Heart right ventricle (tissue), 16 donors: Measurements from ENCODE around the gene OCA2. TPM values are rescaled to one million over a fixed set of nuclear protein-coding genes. Genes with fewer than 3 reads are reported as not detected.

Source experiments
- ATAC-seq, 8 donors: fragments of 200-7000 bp; cut with Tn5 transposase; one replicate each; pipeline ENCODE4 v1.9.1; 2020; ENCODE audit warnings: mild to moderate bottlenecking in 8 of 8, moderate library complexity in 8 of 8, moderate number of reproducible peaks in 1 of 8
- DNase-seq, 2 donors: peaks; one replicate each; pipeline ENCODE4 v3.0.0-alpha.2; 2020
- H3K27ac ChIP-seq, 10 donors: fragments of 200-600 bp; sonication (generic) in 2 of 10; one replicate each; pipeline versions ENCODE4 v1.5.0 to v1.8.0; 2020 to 2022; ENCODE audit warnings: mild to moderate bottlenecking in 3 of 10
- H3K27me3 ChIP-seq, 7 donors: fragments of 200-600 bp; one replicate each; pipeline ENCODE4 v1.8.0; 2021 to 2022; ENCODE audit warnings: mild to moderate bottlenecking in 2 of 7
- H3K36me3 ChIP-seq, 9 donors: fragments of 200-600 bp; sonication (generic) in 1 of 9; one replicate each; pipeline versions ENCODE4 v1.5.0 to v1.8.0; 2020 to 2022; ENCODE audit warnings: mild to moderate bottlenecking in 2 of 9
- H3K4me1 ChIP-seq, 9 donors: fragments of 200-600 bp; sonication (generic) in 1 of 9; one replicate each; pipeline versions ENCODE4 v1.5.0 to v1.8.0; 2020 to 2022; ENCODE audit warnings: mild to moderate bottlenecking in 4 of 9
- H3K4me3 ChIP-seq, 10 donors: fragments of 200-600 bp; sonication (generic) in 2 of 10; one replicate each; pipeline versions ENCODE4 v1.5.0 to v1.8.0; 2020 to 2022; ENCODE audit warnings: mild to moderate bottlenecking in 7 of 10, moderate library complexity in 2 of 10
- H3K9me3 ChIP-seq, 11 donors: fragments of 200-600 bp in 10 of 11; sonication (generic) in 2 of 11; one replicate each; pipeline versions ENCODE4 v1.5.0 to v1.8.0; 2013 to 2022; ENCODE audit warnings: mild to moderate bottlenecking in 2 of 11, control low read depth in 1 of 11, moderate library complexity in 1 of 11
- WGBS, 2 donors: extraction: QIAGEN DNeasy Blood & Tissue Kit; methylation state at CpG; one replicate each; pipeline ENCODE4 v1.1.7; 2013; ENCODE audit warnings: inconsistent platforms in 1 of 2; 5-methylcytosine and 5-hydroxymethylcytosine counted together
- intact Hi-C, 10 donors: fragments of 100-400 bp; cut with DNase I; formaldehyde crosslinking; loops; one replicate each; pipeline versions ENCODE4 v1.11.1 to v1.14.2; 2022
- polyA plus RNA-seq, 2 donors: library from polyadenylated mRNA; stranded (reverse); fragments of 200-250 nt; gene quantifications; one replicate each; pipeline ENCODE4 v1.2.3, GENCODE V29; 2013
- total RNA-seq, 10 donors: library from RNA; stranded (reverse); fragmentation: NEBNext Ultra II Directional in 3 of 10; extraction: Animal tissue kit (Norgen Biotek cat#: 25700) in 3 of 10; gene quantifications; one replicate each; pipeline versions ENCODE4 v1.2.1 to v1.2.4, GENCODE V29; 2021 to 2023
- TF ChIP-seq, protein P1 (sequence below), 9 donors: fragments of 200-600 bp; sonication (generic) in 2 of 9; IDR thresholded peaks; one replicate each; pipeline versions ENCODE4 v1.5.0 to v1.8.0; 2021 to 2022; ENCODE audit warnings: antibody characterized with exemption in 9 of 9, mild to moderate bottlenecking in 5 of 9, moderate library complexity in 1 of 9
- donor health status: Arrhythmogenic right ventricular cardiomyopathy.
- donor health status: ischemic (EF 13 %, LVEDD 7.1; RV severe dilation, severe dysfunction).
- donor health status: healthy with polysubstance abuse.
- donor health status: DM: no; HTN: yes; CAD: no.
- donor health status: DM: no; HTN: no; CAD: no.
- donor health status: ischemic (EF 25% LVEDD 6.9; RV normal size, moderate dysfunction).
- donor health status: ischemic (EF 25% LVEDD 5.7; RV mildly dilated, moderate dysfunction).
- donor health status: healthy.
- donor health status: DM: yes; HTN: yes; CAD: no.
- donor health status: Ischemic cardiomyopathy.
- donor health status: ischemic (EF 35%, LVEDD 5.7; RV mildly dilated, moderate dysfunction).
- donor health status: nonischemic (EF 11% LVEDD 7.7; RV severe dilation, severe dysfunction).
- donor health status: DM: yes; HTN: yes; CAD: no.
- donor health status: PGD.
- donor health status: ischemic (EF 29% LVEDD 5.4; RV normal size, mild dysfunction).
- donor health status: nonischemic (EF 23%, LVEDD 6.1; RV moderate dilation, normal function).

Gene OCA2
- total and polyA plus RNA-seq, 12 donors = 0.04 to 0.32 (median 0.17) TPM; not detected in 6

DNA sequence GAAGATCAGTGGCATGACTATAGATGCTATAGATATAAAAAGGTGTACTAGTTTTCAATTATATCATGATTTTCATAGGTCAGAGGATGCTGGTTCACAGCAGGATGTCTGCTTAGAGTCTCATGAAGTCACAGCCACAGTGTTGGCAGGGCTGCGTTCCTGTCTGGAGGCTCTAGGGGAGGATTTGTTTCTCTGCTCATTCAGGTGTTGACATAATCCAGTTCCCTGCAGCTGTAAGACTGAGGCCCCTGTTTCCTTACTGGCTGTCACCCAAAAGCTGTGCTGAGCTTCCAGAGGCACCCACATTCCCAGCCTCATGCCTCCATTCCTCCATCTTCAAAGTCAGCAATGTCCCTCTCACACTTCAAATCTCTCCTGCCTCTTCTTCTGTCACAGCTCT lies 170.7 kb downstream of the OCA2 start:
- no peak for ATAC-seq
- H3K27me3 ChIP-seq = no peaks in the 10 kb centered on the region
- DNase-seq = no peak
- H3K4me3 ChIP-seq = no peak overlapping the region
- H3K27ac ChIP-seq = no peak overlapping the region
- H3K9me3 ChIP-seq = peaks cover 0 to 30% (median 14%) of the 10 kb centered on the region in 11 donors
- intact Hi-C loops = no loop called here
- H3K36me3 ChIP-seq = no peaks in the 10 kb centered on the region
- 5 to 12% methylated on average over 1 of the region's 1 CpG for WGBS, 2 donors
- no peaks in the 10 kb centered on the region for H3K4me1 ChIP-seq
- TF ChIP-seq, protein P1, sequence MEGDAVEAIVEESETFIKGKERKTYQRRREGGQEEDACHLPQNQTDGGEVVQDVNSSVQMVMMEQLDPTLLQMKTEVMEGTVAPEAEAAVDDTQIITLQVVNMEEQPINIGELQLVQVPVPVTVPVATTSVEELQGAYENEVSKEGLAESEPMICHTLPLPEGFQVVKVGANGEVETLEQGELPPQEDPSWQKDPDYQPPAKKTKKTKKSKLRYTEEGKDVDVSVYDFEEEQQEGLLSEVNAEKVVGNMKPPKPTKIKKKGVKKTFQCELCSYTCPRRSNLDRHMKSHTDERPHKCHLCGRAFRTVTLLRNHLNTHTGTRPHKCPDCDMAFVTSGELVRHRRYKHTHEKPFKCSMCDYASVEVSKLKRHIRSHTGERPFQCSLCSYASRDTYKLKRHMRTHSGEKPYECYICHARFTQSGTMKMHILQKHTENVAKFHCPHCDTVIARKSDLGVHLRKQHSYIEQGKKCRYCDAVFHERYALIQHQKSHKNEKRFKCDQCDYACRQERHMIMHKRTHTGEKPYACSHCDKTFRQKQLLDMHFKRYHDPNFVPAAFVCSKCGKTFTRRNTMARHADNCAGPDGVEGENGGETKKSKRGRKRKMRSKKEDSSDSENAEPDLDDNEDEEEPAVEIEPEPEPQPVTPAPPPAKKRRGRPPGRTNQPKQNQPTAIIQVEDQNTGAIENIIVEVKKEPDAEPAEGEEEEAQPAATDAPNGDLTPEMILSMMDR (IDR thresholded peaks at IDR 0.05) = no peak

DNA sequence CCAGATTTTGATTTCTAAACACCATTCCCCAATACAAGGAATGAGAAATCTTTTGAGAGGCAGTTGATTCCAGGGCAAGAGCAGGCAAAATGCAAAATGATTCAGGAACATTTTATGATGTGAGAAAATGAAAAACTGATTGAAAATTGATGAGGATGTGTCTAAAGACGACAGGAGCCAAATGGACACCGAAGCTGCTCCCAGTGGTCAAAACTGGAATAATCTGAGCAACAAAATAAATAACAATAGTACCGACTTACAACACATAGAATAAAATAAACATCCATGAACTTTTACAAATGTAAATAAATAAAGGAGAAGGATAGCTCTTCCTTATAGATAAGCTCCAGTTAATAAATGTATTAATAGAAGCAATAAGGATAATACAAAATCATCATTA lies 186.8 kb downstream of the OCA2 start:
- Histone ChIP-seq H3K27me3 (no peaks in the 10 kb centered on the region), H3K27ac (no peak overlapping the region), H3K9me3 (peaks cover 0 to 31% (median 0%) of the 10 kb centered on the region in 11 donors), H3K4me3 (no peak overlapping the region), H3K36me3 (no peaks in the 10 kb centered on the region), H3K4me1 (no peaks in the 10 kb centered on the region)
- TF ChIP-seq, protein P1 (IDR thresholded peaks at IDR 0.05) = no peak
- intact Hi-C loops = no loop called here
- ATAC-seq (no peak), DNase-seq (no peak)
- 72 to 86% methylated on average over 3 of the region's 3 CpGs for WGBS, 2 donors

DNA sequence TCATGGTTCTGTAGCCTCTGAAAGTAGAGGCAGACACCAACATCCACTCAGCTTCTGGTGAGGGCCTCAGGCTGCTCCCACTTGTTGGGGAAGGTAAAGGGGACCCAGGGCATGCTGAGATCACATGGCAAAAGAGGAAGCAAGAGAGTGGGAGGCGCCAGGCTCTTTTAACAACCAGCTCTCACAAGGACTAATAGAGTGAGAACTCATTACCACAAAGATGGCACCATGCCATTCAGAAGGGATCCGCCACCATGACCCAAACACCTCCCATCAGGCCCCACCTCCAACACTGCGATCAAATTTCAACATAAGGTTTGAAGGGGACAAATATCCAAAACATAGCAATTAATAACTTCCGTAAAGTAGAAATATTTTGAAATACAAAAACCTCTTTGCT lies 192.3 kb downstream of the OCA2 start:
- 82 to 87% methylated on average over 4 of the region's 4 CpGs for WGBS, 2 donors
- ATAC-seq (no peak), DNase-seq (no peak)
- H3K27me3 ChIP-seq = peaks cover 0 to 8% (median 0%) of the 10 kb centered on the region in 7 donors
- no peaks in the 10 kb centered on the region for H3K4me1 ChIP-seq
- no peak overlapping the region for H3K27ac ChIP-seq
- H3K36me3 ChIP-seq = no peaks in the 10 kb centered on the region
- TF ChIP-seq, protein P1 (IDR thresholded peaks at IDR 0.05) = no peak
- peaks cover 0 to 30% (median 0%) of the 10 kb centered on the region in 11 donors for H3K9me3 ChIP-seq
- no peak overlapping the region for H3K4me3 ChIP-seq
- intact Hi-C loops = no loop called here

DNA sequence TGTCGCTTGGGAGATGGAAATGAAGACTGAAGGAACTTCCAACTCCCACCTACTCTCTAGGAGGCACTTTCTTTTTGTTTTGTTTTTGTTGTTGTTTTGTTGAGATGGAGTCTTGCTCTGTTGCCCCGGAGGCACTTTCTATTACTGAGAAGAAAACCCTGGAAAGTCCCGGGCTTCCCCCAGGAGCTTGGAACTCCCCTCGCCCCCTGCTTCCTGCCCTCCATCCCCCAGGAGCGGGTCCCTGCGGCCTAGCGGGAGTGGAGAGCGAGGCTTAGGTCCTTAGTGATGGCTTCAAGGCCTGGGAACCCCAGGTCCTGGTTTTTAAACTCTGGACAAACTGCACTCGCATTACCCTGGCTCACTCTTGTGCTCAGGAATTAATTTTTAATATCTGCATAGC lies 195.7 kb downstream of the OCA2 start:
- no peak overlapping the region for H3K27ac ChIP-seq
- TF ChIP-seq, protein P1 (IDR thresholded peaks at IDR 0.05) = no peak
- no peak for DNase-seq
- no peaks in the 10 kb centered on the region for H3K36me3 ChIP-seq
- 69 to 82% methylated on average over 9 of the region's 9 CpGs for WGBS, 2 donors
- H3K4me1 ChIP-seq = no peaks in the 10 kb centered on the region
- ATAC-seq = no peak
- H3K4me3 ChIP-seq = no peak overlapping the region
- peaks cover 0 to 8% (median 0%) of the 10 kb centered on the region in 7 donors for H3K27me3 ChIP-seq
- intact Hi-C loops = no loop called here
- peaks cover 0 to 12% (median 0%) of the 10 kb centered on the region in 11 donors for H3K9me3 ChIP-seq
